Diencephalon (tissue), 1 donor: Measurements from ENCODE around the gene SERBP1. TPM values are rescaled to one million over a fixed set of nuclear protein-coding genes. Genes with fewer than 3 reads are reported as not detected.

Experiments used
- small RNA-seq: library from RNA; depleted of rRNA; stranded (forward); fragments of <200 nt; gene quantifications from one replicate; pipeline ENCODE3, GENCODE V24; 2014
- total RNA-seq: library from RNA; depleted of rRNA; stranded (reverse); fragments of >200 nt; gene quantifications from one replicate; pipeline ENCODE4 v1.2.3, GENCODE V29; 2014

The SERBP1 gene
- 183 TPM for total RNA-seq

DNA sequence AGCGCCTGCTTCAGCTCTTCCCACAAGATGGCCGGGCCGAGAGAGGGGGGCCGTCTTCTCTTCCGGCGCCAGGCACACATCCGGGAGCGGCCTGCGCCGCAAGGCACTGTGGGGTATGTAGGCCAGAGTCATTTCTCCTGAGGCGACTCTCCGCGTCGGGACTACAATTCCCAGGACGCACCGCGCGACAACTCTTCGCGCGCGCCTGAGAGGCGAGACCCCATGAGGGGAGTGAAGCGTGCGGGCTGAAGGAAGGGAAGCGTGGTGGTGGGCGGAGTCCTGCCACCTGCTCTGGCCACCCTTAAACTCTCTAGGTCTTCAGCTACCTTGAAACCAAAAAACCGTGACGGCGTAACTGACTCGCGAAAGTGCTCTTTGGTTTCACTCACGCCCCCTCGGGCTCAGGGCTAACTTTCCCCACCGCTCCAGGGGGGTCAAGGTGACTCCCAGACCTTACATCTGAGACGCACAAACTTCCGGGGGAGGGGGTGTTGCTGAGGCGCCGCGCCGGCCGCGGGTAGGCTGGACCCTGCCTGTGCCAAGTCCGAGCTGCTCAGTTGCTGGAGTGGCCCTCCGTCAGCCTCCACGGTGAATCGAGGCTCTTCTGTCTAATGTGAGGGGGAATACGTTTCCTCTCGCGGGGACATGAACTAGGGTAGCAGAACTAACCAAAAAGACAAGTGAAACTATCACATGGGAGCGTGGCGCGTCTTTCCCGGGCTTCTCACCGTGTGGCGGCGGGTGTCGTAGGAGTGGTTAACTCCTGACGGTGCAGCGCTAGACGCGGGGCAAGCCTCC lies at the start of gene SERBP1:
TSS of gene SERBP1 (minus strand) at position 45 of the 798 bp plus-strand sequence. CDS start 102 bp downstream, outside the sequence.

Small RNA genes within 50 kb of the gene (small RNA-seq; reads per million reads assigned to genes)
- not detected for gene RNU6-387P

Other genes starting within 250 kb of the SERBP1 start
- 3.5 TPM for gene IL12RB2, start 122.5 kb downstream of the SERBP1 start, total RNA-seq